ENCODE measurements around the gene PBRM1.

- TF ChIP-seq CTCF (IDR thresholded peaks at IDR 0.05) (no peak), POLR2AphosphoS5 (IDR thresholded peaks at IDR 0.05) (no peak), POLR2A (IDR thresholded peaks at IDR 0.05) (no peak)
Measured at GRCh38 chr3:52690560-52690959, 4.8 kb upstream of the PBRM1 start.

Data from suprapubic skin (tissue), 4 donors.